ENCODE results near the gene TP53.
A peak's percentile ranks its signal among the peaks of the same experiment; 100 is the strongest.
"Not testable (repeated sequence)": the region's sequence is repeated elsewhere in the genome, so short reads cannot be mapped to it uniquely, and the experiment has no call there.

TP53 gene

GRCh38 chr17:7673239-7673638, 14.1 kb downstream of the TP53 start:
- peak; percentile 40 for DNase-seq

GRCh38 chr17:7668482-7668881, 18.8 kb downstream of the TP53 start:
- DNase-seq, result no peak

- DNase-seq, result no peak
These were observed 19.5 kb downstream of the TP53 start for GRCh38 chr17:7667656-7668406.

- no peak for DNase-seq
These were observed 30.2 kb downstream of the TP53 start for GRCh38 chr17:7656958-7657609.

- DNase-seq, result no peak
These were observed 31.8 kb downstream of the TP53 start for GRCh38 chr17:7655541-7655840.

GRCh38 chr17:7654832-7655540, 32.3 kb downstream of the TP53 start:
- no peak for DNase-seq

- DNase-seq, result no peak
These were observed 34.6 kb downstream of the TP53 start for GRCh38 chr17:7652388-7653356.

- no peak for DNase-seq
These were observed 35.5 kb downstream of the TP53 start for GRCh38 chr17:7651665-7652387.

GRCh38 chr17:7651097-7651664, 36.1 kb downstream of the TP53 start:
- no peak for DNase-seq

- DNase-seq, result peak; percentile 72
These were observed 36.7 kb downstream of the TP53 start, which contains the start of gene ATP1B2 for GRCh38 chr17:7650509-7651096. ATP1B2 (plus strand) TSS chr17:7650926; CDS start chr17:7651519, 593 bp downstream.

GRCh38 chr17:7647018-7647417, 40.3 kb downstream of the TP53 start:
- no peak for DNase-seq

- no peak for DNase-seq
These were observed 40.8 kb downstream of the TP53 start for GRCh38 chr17:7646457-7646856.

- no peak for DNase-seq
These were observed 42.5 kb downstream of the TP53 start for GRCh38 chr17:7644775-7645174.

- DNase-seq, result not testable (repeated sequence)
These were observed 45.7 kb downstream of the TP53 start for GRCh38 chr17:7641635-7642034.

- DNase-seq, result no peak
These were observed 46.5 kb downstream of the TP53 start for GRCh38 chr17:7640783-7641182.

GRCh38 chr17:7636163-7636562, 51.1 kb downstream of the TP53 start:
- no peak for DNase-seq

- no peak for DNase-seq
These were observed 52.9 kb downstream of the TP53 start for GRCh38 chr17:7634384-7634783.

- no peak for DNase-seq
These were observed 54.2 kb downstream of the TP53 start for GRCh38 chr17:7633093-7633492.

GRCh38 chr17:7632492-7632894, 54.8 kb downstream of the TP53 start:
- DNase-seq, result no peak

- DNase-seq, result no peak
These were observed 55.6 kb downstream of the TP53 start for GRCh38 chr17:7631398-7632380.
